OCI-M1 (cell line): ENCODE data around the gene DDX49.
"Not testable (repeated sequence)": the region's sequence is repeated elsewhere in the genome, so short reads cannot be mapped to it uniquely, and the experiment has no call there.

Source experiments
- DNase-seq: peaks from one replicate; lab custom pipeline; 2025; lab: John Stamatoyannopoulos, UW

Gene DDX49

GRCh38 chr19:18895824-18896341 lies 23.6 kb upstream of the DDX49 start, which contains the start of gene CERS1:
TSS of gene CERS1 (minus strand) at chr19:18896158. CDS start at chr19:18896072, 86 bp downstream.
- DNase-seq: peak; percentile 47

GRCh38 chr19:18896421-18896841 lies 23.1 kb upstream of the DDX49 start:
- DNase-seq: no peak

DNA sequence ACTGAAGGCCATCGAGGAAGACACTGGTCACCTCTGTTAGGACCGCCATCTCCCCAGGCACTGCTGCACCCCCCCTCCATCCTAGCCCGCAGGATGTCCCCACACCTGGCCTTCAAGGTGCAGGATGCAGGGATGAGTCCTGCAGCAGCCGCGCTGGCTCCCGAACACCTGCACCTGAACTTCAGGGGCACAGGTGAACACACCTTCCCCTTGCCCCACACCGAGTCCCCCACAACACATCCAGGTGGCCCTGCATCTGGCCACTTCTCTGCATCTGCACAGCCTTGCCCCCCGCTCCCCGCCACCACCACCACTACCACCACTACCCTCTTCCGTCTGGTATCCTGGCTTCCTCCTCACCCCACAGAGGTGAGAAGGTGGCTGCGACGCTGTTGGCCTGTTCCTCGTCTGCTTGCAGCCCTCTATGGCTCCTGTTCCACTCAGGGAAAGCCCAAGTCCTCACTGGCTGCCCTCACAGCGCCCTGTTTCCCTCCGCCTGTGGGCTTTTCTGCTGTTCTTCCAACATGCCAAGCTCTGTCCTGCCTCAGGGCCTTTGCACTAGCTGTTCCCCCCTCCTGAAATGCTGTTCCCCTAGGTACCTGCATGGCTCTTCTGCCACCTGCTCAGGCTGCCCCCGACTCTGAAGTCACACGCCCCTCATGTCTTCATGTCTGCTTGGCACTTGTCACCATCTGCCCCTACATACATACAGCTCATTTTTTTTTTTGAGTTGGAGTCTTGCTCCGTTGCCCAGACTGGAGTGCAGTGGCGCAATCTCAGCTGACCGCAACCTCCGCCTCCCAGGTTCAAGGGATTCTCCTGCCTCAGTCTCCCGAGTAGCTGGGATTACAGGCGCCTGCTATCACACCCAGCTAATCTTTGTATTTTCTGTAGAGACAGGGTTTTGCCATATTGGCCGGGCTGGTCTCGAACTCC lies 22.2 kb upstream of the DDX49 start:
- no peak for DNase-seq

DNA sequence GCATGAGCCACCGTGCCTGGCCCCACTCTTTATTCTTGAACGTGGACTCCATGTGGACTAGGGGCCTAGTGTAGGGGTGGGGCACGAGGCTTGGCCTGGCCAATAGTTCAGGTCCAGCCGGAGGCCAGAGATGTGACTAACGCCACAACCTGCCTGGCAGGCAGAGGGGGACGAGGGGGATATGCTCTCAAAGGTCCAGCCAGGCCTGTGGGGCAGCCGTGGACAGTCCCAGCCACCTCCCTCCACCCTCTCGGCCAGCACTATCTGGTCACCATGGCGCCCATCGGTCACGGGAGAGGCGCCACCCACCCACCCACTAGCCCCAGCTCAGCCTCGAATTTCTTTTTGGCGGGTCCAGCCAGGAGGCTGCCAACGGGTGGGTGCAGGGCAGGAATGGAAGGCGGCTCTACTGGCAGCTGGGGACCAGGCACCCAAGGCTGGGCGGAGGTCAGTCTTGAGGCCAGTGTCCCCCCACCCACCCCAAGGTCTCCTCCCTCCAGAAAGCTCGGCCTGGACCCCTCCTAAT lies 21.4 kb upstream of the DDX49 start:
- DNase-seq: peak; percentile 75

GRCh38 chr19:18898607-18899408 lies 20.7 kb upstream of the DDX49 start:
- peak; percentile 55 for DNase-seq

- DNase-seq: no peak
Measured at GRCh38 chr19:18899624-18900560, 19.6 kb upstream of the DDX49 start.

DNA sequence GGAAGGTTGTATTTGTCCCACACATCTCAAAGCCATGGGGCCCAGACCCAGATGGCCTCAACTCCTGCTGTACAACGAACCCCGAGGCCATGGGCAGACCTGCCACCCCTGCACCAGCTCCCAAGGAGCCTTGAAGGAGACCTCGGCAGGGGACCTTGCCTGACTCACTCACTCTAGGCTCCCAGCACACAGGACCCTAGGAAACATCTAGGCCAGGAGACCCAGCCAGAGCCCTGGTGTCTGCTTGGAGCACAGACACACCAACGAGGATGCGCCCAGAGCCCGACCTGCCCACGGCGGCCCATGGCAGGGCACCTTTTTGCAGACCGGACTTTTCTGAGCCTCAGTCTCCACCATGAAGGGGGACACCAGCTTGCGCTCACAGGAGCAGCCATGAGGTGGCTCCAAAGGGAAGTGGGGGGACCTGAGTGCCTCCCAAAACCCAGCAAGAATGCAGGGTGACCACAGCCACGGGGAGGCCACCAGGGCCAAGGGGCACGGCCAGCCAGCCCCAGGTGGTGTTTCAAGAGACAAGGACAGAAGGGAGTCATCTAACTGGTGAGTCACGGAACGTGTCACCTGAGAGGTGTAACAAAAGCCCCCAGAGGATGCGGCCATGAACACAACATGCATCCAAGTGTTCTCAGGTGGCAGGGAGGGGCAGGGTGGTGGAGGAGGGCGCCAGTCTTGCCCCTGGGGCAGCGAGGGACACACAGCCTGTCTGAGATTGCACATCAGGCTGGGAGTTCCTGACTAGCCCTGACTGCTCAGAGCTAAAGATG lies 18.6 kb upstream of the DDX49 start:
- DNase-seq: no peak

GRCh38 chr19:18901491-18901890 lies 18.0 kb upstream of the DDX49 start:
- no peak for DNase-seq

DNA sequence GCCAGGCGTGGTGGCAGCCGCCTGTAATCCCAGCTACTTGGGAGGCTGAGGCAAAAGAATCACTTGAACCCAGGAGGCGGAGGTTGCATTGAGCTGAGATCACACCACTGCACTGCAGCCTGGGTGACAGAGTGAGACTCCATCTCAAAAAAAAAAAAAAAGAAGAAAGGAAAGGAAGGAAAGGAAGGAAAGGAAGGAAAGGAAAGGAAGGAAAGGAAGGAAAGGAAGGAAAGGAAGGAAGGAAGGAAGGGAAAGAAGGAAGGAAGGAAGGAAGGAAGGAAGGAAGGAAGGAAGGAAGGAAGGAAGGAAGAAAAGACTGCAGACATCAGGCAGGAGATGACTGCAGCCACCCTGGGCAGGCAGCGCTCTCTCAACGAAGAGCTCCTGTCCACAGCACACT lies 17.0 kb upstream of the DDX49 start:
- not testable (repeated sequence) for DNase-seq

- no peak for DNase-seq
Measured at GRCh38 chr19:18903156-18904037, 16.1 kb upstream of the DDX49 start.

GRCh38 chr19:18904334-18905057 lies 15.0 kb upstream of the DDX49 start:
- DNase-seq: no peak

GRCh38 chr19:18905058-18905456 lies 14.5 kb upstream of the DDX49 start:
- no peak for DNase-seq

- DNase-seq: no peak
Measured at GRCh38 chr19:18905513-18906236, 13.8 kb upstream of the DDX49 start.

DNA sequence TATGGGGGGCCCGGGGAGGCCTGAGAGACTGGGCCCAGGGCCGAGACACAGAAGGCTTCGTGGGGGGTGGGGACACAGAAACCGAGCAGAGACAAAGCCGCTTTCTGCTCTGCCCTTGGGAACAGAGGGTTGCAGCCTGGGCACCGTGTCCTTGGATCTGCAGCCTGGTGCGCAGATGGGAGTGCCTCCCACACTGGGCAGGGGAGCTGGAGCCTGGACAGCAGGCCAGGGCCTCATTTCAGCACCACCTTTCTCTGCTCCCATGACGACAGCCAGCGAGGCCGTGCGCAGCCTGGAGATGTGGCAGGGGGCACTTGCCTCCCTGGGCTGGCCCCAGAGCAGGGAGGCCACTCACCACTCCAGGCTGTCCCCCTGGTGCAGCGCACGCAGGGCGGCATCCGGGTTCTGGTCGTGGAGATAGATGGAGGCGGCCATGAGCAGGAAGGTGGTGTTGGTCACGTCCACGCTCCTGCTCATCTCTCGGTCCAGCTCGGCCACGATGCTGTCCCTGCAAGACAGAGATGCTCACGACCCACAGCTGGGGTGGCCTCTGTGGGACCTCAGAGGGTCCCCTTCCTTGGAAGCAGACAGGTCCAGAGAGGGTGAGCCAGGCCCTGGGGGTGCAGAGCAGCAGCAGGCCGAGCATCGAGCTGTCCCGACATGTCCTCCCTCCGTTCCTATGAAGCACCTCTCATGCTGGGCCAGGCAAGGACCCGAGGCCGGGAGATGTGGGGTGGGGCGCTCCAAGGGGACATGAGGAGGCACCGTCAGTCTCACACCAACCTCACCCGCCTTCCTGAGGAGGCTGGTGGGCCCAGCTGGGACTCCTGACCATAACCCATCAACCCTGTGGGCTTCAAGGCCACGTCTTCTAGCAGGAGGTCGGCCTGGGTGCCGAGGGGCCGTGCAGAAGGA lies 12.7 kb upstream of the DDX49 start:
- DNase-seq: no peak

GRCh38 chr19:18908917-18909619 lies 10.4 kb upstream of the DDX49 start:
- DNase-seq: no peak

DNA sequence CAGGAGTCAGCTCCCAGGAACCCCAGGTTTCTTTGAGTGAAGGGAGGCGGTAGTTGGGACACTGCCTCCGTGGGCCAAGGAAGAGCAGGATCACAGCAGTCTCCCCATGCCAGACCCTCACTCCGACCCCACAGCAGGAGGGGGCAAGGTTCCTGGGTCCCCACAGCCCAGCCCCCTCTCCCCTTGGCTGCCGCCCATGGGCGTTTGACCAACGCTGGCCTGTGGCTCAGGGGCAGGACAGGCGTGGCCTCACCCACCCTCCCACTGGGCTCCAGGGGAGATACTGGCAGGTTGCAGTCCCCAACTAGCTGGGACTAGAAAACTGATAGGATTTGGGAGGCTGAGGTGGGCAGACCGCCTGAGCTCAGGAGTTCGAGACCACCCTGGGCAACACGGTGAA lies 9.5 kb upstream of the DDX49 start:
- DNase-seq: no peak
